Skeletal muscle cell (primary cell): ENCODE results near the gene STK39.

ENCODE experiments used
- DNase-seq: peaks from one replicate; pipeline ENCODE4 v3.0.0-alpha.2; 2010; ENCODE audit warnings: low read depth
- H3K4me3 ChIP-seq: 2 replicates; pipeline ENCODE4 v1.5.1; 2011; ENCODE audit warnings: low read depth, mild to moderate bottlenecking, control low read depth, low read length, moderate library complexity

STK39 gene

GRCh38 chr2:168035458-168035857 is 211.9 kb downstream of the STK39 start:
- DNase-seq: no peak
- H3K4me3 ChIP-seq: no peak overlapping the region

- no peak for DNase-seq
- H3K4me3 ChIP-seq: no peak overlapping the region
These were observed 212.8 kb downstream of the STK39 start for GRCh38 chr2:168034616-168035015.

GRCh38 chr2:168033966-168034365 is 213.4 kb downstream of the STK39 start:
- no peak for DNase-seq
- H3K4me3 ChIP-seq: no peak overlapping the region

- no peak for DNase-seq
- no peak overlapping the region for H3K4me3 ChIP-seq
These were observed 215.3 kb downstream of the STK39 start for GRCh38 chr2:168032091-168032490.

GRCh38 chr2:168030862-168031624 is 216.4 kb downstream of the STK39 start:
- peak; percentile 36 for DNase-seq

GRCh38 chr2:168029071-168029470 is 218.3 kb downstream of the STK39 start:
- H3K4me3 ChIP-seq: no peak overlapping the region

More at GRCh38 chr2:168030862-168031624, 216.4 kb downstream of the STK39 start:
- no peak overlapping the region for H3K4me3 ChIP-seq

GRCh38 chr2:168028362-168028761 is 219.0 kb downstream of the STK39 start:
- no peak for DNase-seq
- no peak overlapping the region for H3K4me3 ChIP-seq

More at GRCh38 chr2:168029071-168029470, 218.3 kb downstream of the STK39 start:
- no peak for DNase-seq

GRCh38 chr2:168025487-168026202 is 221.8 kb downstream of the STK39 start:
- DNase-seq: no peak
- H3K4me3 ChIP-seq: no peak overlapping the region

- no peak overlapping the region for H3K4me3 ChIP-seq
- DNase-seq: no peak
These were observed 222.9 kb downstream of the STK39 start for GRCh38 chr2:168024459-168024858.

GRCh38 chr2:168021800-168022587 is 225.4 kb downstream of the STK39 start:
- H3K4me3 ChIP-seq: no peak overlapping the region
- DNase-seq: no peak

- DNase-seq: no peak
- H3K4me3 ChIP-seq: no peak overlapping the region
These were observed 232.0 kb downstream of the STK39 start for GRCh38 chr2:168015274-168015953.

GRCh38 chr2:168009900-168010299 is 237.5 kb downstream of the STK39 start:
- no peak for DNase-seq
- H3K4me3 ChIP-seq: no peak overlapping the region

- no peak overlapping the region for H3K4me3 ChIP-seq
- DNase-seq: no peak
These were observed 238.7 kb downstream of the STK39 start for GRCh38 chr2:168008646-168009195.

GRCh38 chr2:168006498-168006897 is 240.9 kb downstream of the STK39 start:
- no peak overlapping the region for H3K4me3 ChIP-seq
- no peak for DNase-seq

- DNase-seq: no peak
- no peak overlapping the region for H3K4me3 ChIP-seq
These were observed 241.8 kb downstream of the STK39 start for GRCh38 chr2:168005586-168005985.

- H3K4me3 ChIP-seq: no peak overlapping the region
- no peak for DNase-seq
These were observed 243.5 kb downstream of the STK39 start for GRCh38 chr2:168003876-168004275.

- no peak overlapping the region for H3K4me3 ChIP-seq
- no peak for DNase-seq
These were observed 245.3 kb downstream of the STK39 start for GRCh38 chr2:168002021-168002553.

GRCh38 chr2:167992278-167992677 is 255.1 kb downstream of the STK39 start:
- no peak for DNase-seq
- H3K4me3 ChIP-seq: no peak overlapping the region

- no peak for DNase-seq
- H3K4me3 ChIP-seq: no peak overlapping the region
These were observed 257.3 kb downstream of the STK39 start for GRCh38 chr2:167990062-167990461.
